UCSD-AML1 (cell line): Measurements from ENCODE around the gene NDUFS5.
A peak's percentile ranks its signal among the peaks of the same experiment; 100 is the strongest.
"Not testable (repeated sequence)": the region's sequence is repeated elsewhere in the genome, so short reads cannot be mapped to it uniquely, and the experiment has no call there.

Experiments
- DNase-seq: peaks from one replicate; lab custom pipeline; 2025; ENCODE audit not compliant: unreplicated experiment; lab: John Stamatoyannopoulos, UW

The NDUFS5 gene

GRCh38 chr1:39014956-39015355, 11.2 kb upstream of the NDUFS5 start:
- not testable (repeated sequence) for DNase-seq

GRCh38 chr1:39016604-39017171, 9.5 kb upstream of the NDUFS5 start:
- no peak for DNase-seq

GRCh38 chr1:39017266-39017665, 8.9 kb upstream of the NDUFS5 start:
- DNase-seq: no peak

GRCh38 chr1:39020494-39020893, 5.7 kb upstream of the NDUFS5 start:
- not testable (repeated sequence) for DNase-seq

GRCh38 chr1:39021426-39021825, 4.7 kb upstream of the NDUFS5 start:
- DNase-seq: no peak

GRCh38 chr1:39023140-39023539, 3.0 kb upstream of the NDUFS5 start:
- DNase-seq: no peak

- DNase-seq: no peak
Observed at GRCh38 chr1:39026866-39027507, 837 bp downstream of the NDUFS5 start.

- DNase-seq: no peak
Observed at GRCh38 chr1:39034114-39034654, 8.0 kb downstream of the NDUFS5 start.

- DNase-seq: no peak
Observed at GRCh38 chr1:39036678-39037077, 10.5 kb downstream of the NDUFS5 start.

GRCh38 chr1:39043513-39043912, 17.4 kb downstream of the NDUFS5 start:
- DNase-seq: no peak

- DNase-seq: peak; percentile 17
Observed at GRCh38 chr1:39044762-39045161, 18.6 kb downstream of the NDUFS5 start.

GRCh38 chr1:39045231-39045630, 19.1 kb downstream of the NDUFS5 start:
- DNase-seq: no peak

- no peak for DNase-seq
Observed at GRCh38 chr1:39046613-39047210, 20.6 kb downstream of the NDUFS5 start.

GRCh38 chr1:39047374-39048229, 21.5 kb downstream of the NDUFS5 start:
- peak; percentile 21 for DNase-seq

- DNase-seq: no peak
Observed at GRCh38 chr1:39048745-39049370, 22.7 kb downstream of the NDUFS5 start.

GRCh38 chr1:39050001-39050400, 23.9 kb downstream of the NDUFS5 start:
- no peak for DNase-seq

GRCh38 chr1:39051193-39051850, 25.2 kb downstream of the NDUFS5 start:
- DNase-seq: not testable (repeated sequence)

- DNase-seq: no peak
Observed at GRCh38 chr1:39051956-39052355, 25.8 kb downstream of the NDUFS5 start.

- not testable (repeated sequence) for DNase-seq
Observed at GRCh38 chr1:39055213-39055710, 29.1 kb downstream of the NDUFS5 start.

- DNase-seq: not testable (repeated sequence)
Observed at GRCh38 chr1:39061516-39061915, 35.4 kb downstream of the NDUFS5 start.
